K562 (cell line): ENCODE results near the gene C2CD2L. TPM values are rescaled to one million over a fixed set of nuclear protein-coding genes. Genes with fewer than 3 reads are reported as not detected.
A peak's percentile ranks its signal among the peaks of the same experiment; 100 is the strongest.

ENCODE experiments used
- C11orf30 ChIP-seq: fragments of 450-650 bp; IDR thresholded peaks from 2 replicates; pipeline ENCODE4 v1.6.1; 2016; ENCODE audit warnings: low read depth, mild to moderate bottlenecking
- CBX1 ChIP-seq: sonication (generic); IDR thresholded peaks from 2 replicates; pipeline ENCODE4 v1.6.1; 2016; ENCODE audit warnings: antibody characterized with exemption, low read depth, mild to moderate bottlenecking
- CSDE1 ChIP-seq, 2 experiments: fragments of 450-650 bp; IDR thresholded peaks; 2 replicates each; pipeline ENCODE4 v1.6.1; 2016; ENCODE audit warnings: mild to moderate bottlenecking in 1 of 2
- CXXC5 ChIP-seq: fragments of 250-450 bp; sonication (Bioruptor Pico); IDR thresholded peaks from 2 replicates; pipeline ENCODE4 v1.8.0; 2022; ENCODE audit warnings: inconsistent platforms, mild to moderate bottlenecking, moderate library complexity
- EWSR1 ChIP-seq: fragments of 450-650 bp; IDR thresholded peaks from 2 replicates; pipeline ENCODE4 v1.6.1; 2018; ENCODE audit warnings: borderline replicate concordance, mild to moderate bottlenecking, low read depth, moderate library complexity; ENCODE audit not compliant: partially characterized antibody
- HDAC1 ChIP-seq, 2 experiments: fragments of 450-650 bp; IDR thresholded peaks; 2 replicates each; pipeline ENCODE4 v1.6.1; 2016 to 2017; ENCODE audit warnings: inconsistent platforms in 1 of 2, mild to moderate bottlenecking in 1 of 2, moderate library complexity in 1 of 2
- HNRNPK ChIP-seq: fragments of 200-400 bp; formaldehyde crosslinking; IDR thresholded peaks from one replicate; pipeline ENCODE4 v1.6.1; 2018; ENCODE audit warnings: mild to moderate bottlenecking, low read depth, low read length; ENCODE audit not compliant: poor library complexity, severe bottlenecking
- KLF10 ChIP-seq: fragments of 250-450 bp; sonication (Bioruptor Pico); IDR thresholded peaks from 2 replicates; pipeline ENCODE4 v1.6.1; 2021; ENCODE audit warnings: matching md5 sums
- NFE2L1 ChIP-seq: fragments of 450-650 bp; IDR thresholded peaks from 2 replicates; pipeline ENCODE4 v1.6.1; 2016; ENCODE audit warnings: missing genetic modification characterization, low read depth, mild to moderate bottlenecking, missing compliant biosample characterization, moderate library complexity, borderline replicate concordance
- NR2C2 ChIP-seq, 2 experiments: fragments of 200-800 bp in 1 of 2; sonication (Bioruptor generic) in 1 of 2; sonication (generic) in 1 of 2; formaldehyde crosslinking in 1 of 2; IDR thresholded peaks; 2 replicates each; pipeline versions ENCODE4 v1.6.1 to v1.8.0; 2016 to 2022; ENCODE audit warnings: mild to moderate bottlenecking in 1 of 2, missing compliant biosample characterization in 1 of 2, missing genetic modification characterization in 1 of 2, missing genetic modification reagents in 1 of 2
- NRF1 ChIP-seq, 2 experiments: fragments of 450-650 bp; IDR thresholded peaks in 1 of 2; conservative IDR thresholded peaks in 1 of 2; 2 replicates each; pipeline ENCODE4 v1.6.1; 2014; ENCODE audit warnings: mild to moderate bottlenecking in 2 of 2
- POLR2H ChIP-seq: IDR thresholded peaks from 2 replicates; pipeline ENCODE4 v1.6.1; 2016; ENCODE audit warnings: missing genetic modification characterization, low read depth, mild to moderate bottlenecking, control low read depth, missing compliant biosample characterization, moderate library complexity
- SMARCC2 ChIP-seq: fragments of 450-650 bp; IDR thresholded peaks from 2 replicates; pipeline ENCODE4 v1.6.1; 2017; ENCODE audit warnings: antibody characterized with exemption, moderate library complexity, mild to moderate bottlenecking, low read depth
- THRAP3 ChIP-seq: fragments of 450-650 bp; IDR thresholded peaks from 2 replicates; pipeline ENCODE4 v1.6.1; 2016; ENCODE audit warnings: mild to moderate bottlenecking, inconsistent platforms, borderline replicate concordance
- ZBTB17 ChIP-seq: fragments of 450-650 bp; formaldehyde crosslinking; IDR thresholded peaks from 2 replicates; pipeline ENCODE4 v1.4.0; 2020; ENCODE audit warnings: mild to moderate bottlenecking
- ZBTB7A ChIP-seq: IDR thresholded peaks from 2 replicates; pipeline ENCODE4 v1.6.1; 2011; ENCODE audit warnings: low read depth, mild to moderate bottlenecking, low read length, moderate library complexity, borderline replicate concordance; ENCODE audit not compliant: control insufficient read depth
- ZBTB8A ChIP-seq: fragments of 450-650 bp; IDR thresholded peaks from 2 replicates; pipeline ENCODE4 v1.6.1; 2018; ENCODE audit warnings: mild to moderate bottlenecking, moderate library complexity; ENCODE audit not compliant: partially characterized antibody
- ZNF133 ChIP-seq: fragments of 250-450 bp; sonication (Bioruptor Pico); IDR thresholded peaks from 2 replicates; pipeline ENCODE4 v1.4.0; 2020; ENCODE audit warnings: mild to moderate bottlenecking
- ZNF324 ChIP-seq: fragments of 250-450 bp; sonication (Bioruptor Pico); IDR thresholded peaks from 2 replicates; pipeline ENCODE4 v1.4.0; 2020; ENCODE audit warnings: mild to moderate bottlenecking
- polyA plus RNA-seq, 8 experiments: library from polyadenylated mRNA; depleted of rRNA in 4 of 8; stranded (reverse) in 5 of 8; unstranded in 3 of 8; fragments of >200 nt; fragmentation: Nextera tagmentation in 2 of 8; fragmentation: Illumina TruSeq in 1 of 8; extraction: Ambion mirVana in 2 of 8; extraction: Trizol in 1 of 8; gene quantifications; 2 replicates each; pipeline versions ENCODE4 v1.2.1 to v1.2.3, GENCODE V29; 2011 to 2014; ENCODE audit warnings: inconsistent platforms in 1 of 8, missing spikeins in 1 of 8
- total RNA-seq, 7 experiments: library from RNA; depleted of rRNA in 6 of 7; stranded (reverse); fragments of >200 nt in 6 of 7; fragmentation: Illumina TruSeq in 2 of 7; extraction: Trizol in 2 of 7; gene quantifications; 2 replicates each; pipeline versions ENCODE4 v1.2.1 to v1.2.3, GENCODE V29; 2011 to 2021; ENCODE audit warnings: low replicate concordance in 1 of 7
- TF ChIP-seq, protein P1 (sequence below): fragments of 250-450 bp; sonication (Bioruptor Pico); IDR thresholded peaks from 2 replicates; pipeline ENCODE4 v1.5.0; 2021
- TF ChIP-seq, protein P2 (sequence below): fragments of 250-450 bp; sonication (Bioruptor Pico); IDR thresholded peaks from 2 replicates; pipeline ENCODE4 v1.4.0; 2020; ENCODE audit warnings: mild to moderate bottlenecking, moderate library complexity
- TF ChIP-seq, protein P3 (sequence below): IDR thresholded peaks from 2 replicates; pipeline ENCODE4 v1.6.1; 2012; ENCODE audit warnings: low read depth, low read length, improper control_type of control experiment, borderline replicate concordance

Gene C2CD2L
- total and polyA plus RNA-seq, 9 of the 15 experiments (the other 6 are each of a cell fraction or from before 2014, with no cell fraction given): 0.66 to 41.2 (median 14.8) TPM

DNA sequence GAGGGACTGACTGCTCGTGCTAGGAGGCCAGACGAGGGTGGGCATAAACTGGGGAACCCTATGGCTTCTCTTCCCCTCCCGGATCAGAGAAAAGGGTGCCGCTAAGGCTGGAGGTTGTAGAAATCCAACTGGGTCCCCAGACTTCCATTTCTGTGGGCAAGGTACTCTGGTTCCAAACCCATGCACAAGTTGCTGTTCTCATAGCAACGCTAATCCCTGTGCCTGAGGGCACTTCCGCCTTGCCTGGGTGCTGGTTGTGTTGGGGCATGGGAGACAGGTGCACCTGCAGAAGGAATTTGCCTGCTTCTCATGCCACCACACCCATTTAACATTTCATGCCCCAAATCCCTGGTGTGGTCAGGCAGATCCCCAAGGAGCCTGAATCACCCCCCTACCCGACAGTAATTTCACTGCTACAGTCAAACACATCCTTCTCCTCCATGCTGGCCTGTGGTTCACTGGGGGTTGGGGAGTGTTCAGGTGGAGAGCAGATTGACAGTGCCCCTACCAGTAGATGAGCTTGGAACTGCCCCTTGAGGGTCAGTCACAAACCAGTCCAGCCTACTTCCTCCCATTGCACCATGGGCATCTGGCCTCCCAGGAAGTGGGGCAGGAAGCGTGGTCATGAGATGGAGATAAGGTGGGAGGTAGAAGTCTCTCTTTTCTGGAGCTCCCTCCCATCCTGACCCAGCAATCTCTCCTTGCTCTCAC lies 1.2 kb downstream of the C2CD2L start (continued):
- no peak for TF ChIP-seq NFE2L1
- peak in 1 of 2 experiments; percentile 76; a peak in 1 of 4 replicates for TF ChIP-seq HDAC1 (IDR thresholded peaks at IDR 0.05)
- TF ChIP-seq NRF1 (conservative IDR thresholded peaks at IDR 0.05 in 1 of 2, IDR thresholded peaks at IDR 0.05 in 1 of 2): 0 out of 4 replicates have a peak, but pooled peaks of 1 of the 2 experiments have one; percentile 24
- no peak for TF ChIP-seq ZNF324 (CRISPR knock-in tag)
- 0 out of 2 replicates have a peak, but pooled peaks have one; percentile 31 for TF ChIP-seq C11orf30
- TF ChIP-seq, protein P1, sequence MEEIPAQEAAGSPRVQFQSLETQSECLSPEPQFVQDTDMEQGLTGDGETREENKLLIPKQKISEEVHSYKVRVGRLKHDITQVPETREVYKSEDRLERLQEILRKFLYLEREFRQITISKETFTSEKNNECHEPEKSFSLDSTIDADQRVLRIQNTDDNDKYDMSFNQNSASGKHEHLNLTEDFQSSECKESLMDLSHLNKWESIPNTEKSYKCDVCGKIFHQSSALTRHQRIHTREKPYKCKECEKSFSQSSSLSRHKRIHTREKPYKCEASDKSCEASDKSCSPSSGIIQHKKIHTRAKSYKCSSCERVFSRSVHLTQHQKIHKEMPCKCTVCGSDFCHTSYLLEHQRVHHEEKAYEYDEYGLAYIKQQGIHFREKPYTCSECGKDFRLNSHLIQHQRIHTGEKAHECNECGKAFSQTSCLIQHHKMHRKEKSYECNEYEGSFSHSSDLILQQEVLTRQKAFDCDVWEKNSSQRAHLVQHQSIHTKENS (CRISPR knock-in tag): no peak
- no peak for TF ChIP-seq CSDE1 (IDR thresholded peaks at IDR 0.05)
- no peak for TF ChIP-seq KLF10
- no peak for TF ChIP-seq ZBTB17 (CRISPR knock-in tag)
- TF ChIP-seq ZBTB7A: peak; percentile 18; the same call in 1 of the 2 replicates
- TF ChIP-seq NR2C2 (CRISPR knock-in tag; IDR thresholded peaks at IDR 0.05): no peak
- peak; percentile 81 for TF ChIP-seq NR2C2 (tag; IDR thresholded peaks at IDR 0.05)
- TF ChIP-seq EWSR1: no peak
- no peak for TF ChIP-seq ZBTB8A
- TF ChIP-seq, protein P2, sequence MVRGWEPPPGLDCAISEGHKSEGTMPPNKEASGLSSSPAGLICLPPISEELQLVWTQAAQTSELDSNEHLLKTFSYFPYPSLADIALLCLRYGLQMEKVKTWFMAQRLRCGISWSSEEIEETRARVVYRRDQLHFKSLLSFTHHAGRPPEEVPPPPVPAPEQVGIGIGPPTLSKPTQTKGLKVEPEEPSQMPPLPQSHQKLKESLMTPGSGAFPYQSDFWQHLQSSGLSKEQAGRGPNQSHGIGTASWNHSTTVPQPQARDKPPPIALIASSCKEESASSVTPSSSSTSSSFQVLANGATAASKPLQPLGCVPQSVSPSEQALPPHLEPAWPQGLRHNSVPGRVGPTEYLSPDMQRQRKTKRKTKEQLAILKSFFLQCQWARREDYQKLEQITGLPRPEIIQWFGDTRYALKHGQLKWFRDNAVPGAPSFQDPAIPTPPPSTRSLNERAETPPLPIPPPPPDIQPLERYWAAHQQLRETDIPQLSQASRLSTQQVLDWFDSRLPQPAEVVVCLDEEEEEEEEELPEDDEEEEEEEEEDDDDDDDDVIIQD (CRISPR knock-in tag): no peak
- no peak for TF ChIP-seq CBX1
- no peak for TF ChIP-seq ZNF133 (CRISPR knock-in tag)
- no peak for TF ChIP-seq HNRNPK
- TF ChIP-seq THRAP3: no peak
- TF ChIP-seq, protein P3, sequence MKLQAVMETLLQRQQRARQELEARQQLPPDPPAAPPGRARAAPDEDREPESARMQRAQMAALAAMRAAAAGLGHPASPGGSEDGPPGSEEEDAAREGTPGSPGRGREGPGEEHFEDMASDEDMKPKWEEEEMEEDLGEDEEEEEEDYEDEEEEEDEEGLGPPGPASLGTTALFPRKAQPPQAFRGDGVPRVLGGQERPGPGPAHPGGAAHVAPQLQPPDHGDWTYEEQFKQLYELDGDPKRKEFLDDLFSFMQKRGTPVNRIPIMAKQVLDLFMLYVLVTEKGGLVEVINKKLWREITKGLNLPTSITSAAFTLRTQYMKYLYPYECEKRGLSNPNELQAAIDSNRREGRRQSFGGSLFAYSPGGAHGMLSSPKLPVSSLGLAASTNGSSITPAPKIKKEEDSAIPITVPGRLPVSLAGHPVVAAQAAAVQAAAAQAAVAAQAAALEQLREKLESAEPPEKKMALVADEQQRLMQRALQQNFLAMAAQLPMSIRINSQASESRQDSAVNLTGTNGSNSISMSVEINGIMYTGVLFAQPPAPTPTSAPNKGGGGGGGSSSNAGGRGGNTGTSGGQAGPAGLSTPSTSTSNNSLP: no peak
- TF ChIP-seq SMARCC2: peak; percentile 27; the same call in 1 of the 2 replicates
- TF ChIP-seq POLR2H (tag): peak; percentile 55
- 0 out of 2 replicates have a peak, but pooled peaks have one; percentile 14 for TF ChIP-seq CXXC5
